GM10248 (cell line): ENCODE measurements around the gene BCDIN3D.

Source experiments
- CTCF ChIA-PET: fragments of 300-600 bp; sonication (Branson Sonifier 250); formaldehyde crosslinking; extraction: SDS; loops from one replicate; lab custom pipeline; 2021; ENCODE audit warnings: antibody characterized with exemption; lab: Yijun Ruan, JAX
- POLR2A ChIA-PET: fragments of 350-650 bp; sonication (Branson Sonifier 250); formaldehyde crosslinking; extraction: SDS; loops from one replicate; lab custom pipeline; 2020; ENCODE audit warnings: antibody characterized with exemption; lab: Yijun Ruan, JAX
- DNase-seq: peaks from one replicate; pipeline ENCODE4 v3.0.0; 2012; ENCODE audit errors: extremely low spot score
- TF ChIP-seq, protein P1 (sequence below): IDR thresholded peaks from 2 replicates; pipeline ENCODE4 v1.5.1; 2012; ENCODE audit warnings: mild to moderate bottlenecking, low read depth; ENCODE audit errors: extremely low read depth, missing control alignments, control extremely low read depth

The BCDIN3D gene

DNA sequence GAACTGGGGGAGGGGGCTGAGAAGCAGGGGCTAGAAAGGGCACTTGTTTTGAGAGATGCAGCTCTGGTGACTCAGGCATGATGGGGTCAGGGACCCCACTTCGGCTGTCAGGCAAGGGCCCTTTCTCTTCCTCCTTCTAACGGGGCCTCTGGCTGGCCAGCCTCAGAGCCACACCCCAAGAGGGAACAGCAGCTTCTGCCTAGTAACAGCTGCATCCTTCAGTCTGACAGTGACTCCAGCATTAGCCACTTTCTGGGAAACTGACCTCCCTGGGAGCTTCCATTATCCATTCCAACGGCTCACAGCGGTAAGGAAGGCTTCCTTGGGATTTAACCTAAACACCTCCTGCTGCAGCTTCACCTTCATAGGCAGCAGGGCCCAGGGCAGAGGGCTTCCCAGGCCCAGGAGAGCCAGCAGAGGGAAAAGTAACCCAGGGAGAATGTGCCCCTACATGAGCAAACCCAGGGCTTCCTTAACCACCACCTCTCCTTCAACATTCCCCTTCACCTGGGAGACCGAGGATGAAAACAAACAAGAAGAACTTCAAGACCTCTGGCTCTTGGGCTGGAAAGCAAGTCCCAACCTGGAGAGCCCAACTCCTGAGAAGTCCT, 17.4 kb downstream of the BCDIN3D start:
- POLR2A ChIA-PET: interaction anchor here (0.6 kb wide), 1 partner anchor 819 kb away, joined by 5 read pairs; no protein-coding TSS in a partner anchor
- CTCF ChIA-PET: interaction anchor here (0.9 to 5.4 kb wide), 9 partner anchors 10 to 286 kb away, joined by 3 to 55 read pairs (median 4); no protein-coding TSS in a partner anchor
- TF ChIP-seq, protein P1, sequence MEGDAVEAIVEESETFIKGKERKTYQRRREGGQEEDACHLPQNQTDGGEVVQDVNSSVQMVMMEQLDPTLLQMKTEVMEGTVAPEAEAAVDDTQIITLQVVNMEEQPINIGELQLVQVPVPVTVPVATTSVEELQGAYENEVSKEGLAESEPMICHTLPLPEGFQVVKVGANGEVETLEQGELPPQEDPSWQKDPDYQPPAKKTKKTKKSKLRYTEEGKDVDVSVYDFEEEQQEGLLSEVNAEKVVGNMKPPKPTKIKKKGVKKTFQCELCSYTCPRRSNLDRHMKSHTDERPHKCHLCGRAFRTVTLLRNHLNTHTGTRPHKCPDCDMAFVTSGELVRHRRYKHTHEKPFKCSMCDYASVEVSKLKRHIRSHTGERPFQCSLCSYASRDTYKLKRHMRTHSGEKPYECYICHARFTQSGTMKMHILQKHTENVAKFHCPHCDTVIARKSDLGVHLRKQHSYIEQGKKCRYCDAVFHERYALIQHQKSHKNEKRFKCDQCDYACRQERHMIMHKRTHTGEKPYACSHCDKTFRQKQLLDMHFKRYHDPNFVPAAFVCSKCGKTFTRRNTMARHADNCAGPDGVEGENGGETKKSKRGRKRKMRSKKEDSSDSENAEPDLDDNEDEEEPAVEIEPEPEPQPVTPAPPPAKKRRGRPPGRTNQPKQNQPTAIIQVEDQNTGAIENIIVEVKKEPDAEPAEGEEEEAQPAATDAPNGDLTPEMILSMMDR: no peak
- no peak for DNase-seq

DNA sequence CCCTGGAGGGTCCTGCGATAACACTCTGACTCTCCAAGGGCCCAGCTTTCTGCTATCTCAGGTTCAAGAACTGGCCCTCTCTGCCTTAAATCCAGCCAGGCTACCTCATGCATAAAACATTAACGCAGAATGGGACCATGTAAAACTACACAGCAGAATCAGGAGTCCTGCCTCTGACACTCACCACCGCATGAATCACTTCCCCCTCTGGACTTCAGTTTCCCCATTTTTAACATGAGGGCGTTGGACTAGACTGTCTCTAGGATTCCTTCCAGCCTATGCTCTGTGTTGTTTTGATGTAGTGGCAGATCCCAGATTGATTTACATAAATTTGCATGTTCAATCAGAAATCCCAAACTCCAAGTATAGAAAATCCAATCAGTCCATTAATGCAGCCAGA, 18.0 kb downstream of the BCDIN3D start:
- CTCF ChIA-PET: interaction anchor here (0.9 to 2.2 kb wide), 5 partner anchors 9 to 142 kb away, joined by 3 to 9 read pairs (median 4); no protein-coding TSS in a partner anchor

DNA sequence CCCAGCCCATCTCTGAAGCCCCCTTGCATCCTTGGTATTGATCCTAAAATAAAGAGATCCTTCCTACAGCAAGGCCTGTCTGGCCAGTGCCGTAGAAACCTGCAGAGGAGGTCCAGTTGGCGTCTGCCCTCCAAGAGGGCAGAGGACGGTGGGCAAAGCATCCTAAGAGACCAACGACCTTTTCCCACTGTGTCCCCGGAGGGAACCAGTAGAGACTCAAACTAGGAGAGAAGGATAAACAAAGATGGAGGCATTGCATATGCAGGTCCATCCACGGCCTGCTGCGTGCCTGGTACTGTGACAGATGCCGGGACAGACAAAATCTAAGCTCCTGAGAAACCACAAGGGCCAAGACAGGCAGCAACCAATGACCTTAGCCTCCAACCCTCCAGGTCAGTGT, 18.5 kb downstream of the BCDIN3D start:
- TF ChIP-seq, protein P1: no peak
- CTCF ChIA-PET: interaction anchor here (1.2 to 1.3 kb wide), 3 partner anchors 14 to 143 kb away, joined by 3 to 7 read pairs (median 4); no protein-coding TSS in a partner anchor
- POLR2A ChIA-PET: no interaction called here
- DNase-seq: no peak

More for the DNA sequence above, 18.0 kb downstream of the BCDIN3D start:
- DNase-seq: no peak
- POLR2A ChIA-PET: interaction anchor here (0.6 kb wide), 1 partner anchor 818 kb away, joined by 5 read pairs; no protein-coding TSS in a partner anchor
- TF ChIP-seq, protein P1: no peak

DNA sequence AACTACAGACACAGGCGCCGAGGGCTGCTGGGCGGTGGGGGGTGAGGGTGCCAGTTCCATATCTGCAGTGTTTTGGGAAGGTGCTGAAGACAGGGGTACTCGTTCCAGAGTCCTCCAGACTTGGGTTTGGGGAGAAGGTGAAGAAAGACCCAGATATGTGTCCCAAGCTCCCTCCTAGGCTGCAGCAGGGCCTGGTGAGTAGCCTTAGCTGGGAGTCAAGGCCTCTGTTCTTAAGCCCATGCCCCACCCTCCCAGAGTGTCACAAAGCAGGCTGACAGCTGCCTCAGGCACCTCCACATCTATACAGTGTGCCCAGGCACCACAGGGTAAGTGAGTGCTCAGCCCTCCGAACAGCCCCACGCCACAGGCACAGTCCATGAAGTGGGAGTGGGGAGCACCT, 19.0 kb downstream of the BCDIN3D start:
- POLR2A ChIA-PET: no interaction called here
- no peak for DNase-seq
- TF ChIP-seq, protein P1: no peak
- CTCF ChIA-PET: interaction anchor here (1.2 to 1.4 kb wide), 3 partner anchors 13 to 143 kb away, joined by 3 to 7 read pairs (median 3); no protein-coding TSS in a partner anchor

DNA sequence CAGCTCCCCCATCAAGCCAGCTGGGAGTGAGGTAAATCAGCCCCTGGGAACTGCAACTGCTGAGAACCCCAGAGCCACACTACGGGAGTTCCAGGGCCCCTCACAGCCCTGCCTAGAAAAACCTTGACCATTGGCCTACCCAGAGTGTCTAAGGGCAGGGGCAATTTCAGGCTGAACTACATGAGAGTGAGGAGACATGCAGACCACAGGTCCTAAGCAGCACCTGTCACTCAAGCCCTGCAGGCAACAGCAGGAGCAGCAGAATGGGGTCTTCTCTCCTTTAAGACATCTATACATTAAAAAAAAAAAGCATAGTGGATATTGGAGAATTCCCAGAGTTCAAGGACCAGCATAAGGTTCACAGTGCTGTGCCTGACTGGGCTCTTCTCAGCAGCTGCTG, 19.6 kb downstream of the BCDIN3D start:
- ChIA-PET CTCF (interaction anchor here (1.0 to 1.6 kb wide), 4 partner anchors 13 to 144 kb away, joined by 3 read pairs; no protein-coding TSS in a partner anchor), POLR2A (no interaction called here)
- TF ChIP-seq, protein P1: no peak
- DNase-seq: no peak

DNA sequence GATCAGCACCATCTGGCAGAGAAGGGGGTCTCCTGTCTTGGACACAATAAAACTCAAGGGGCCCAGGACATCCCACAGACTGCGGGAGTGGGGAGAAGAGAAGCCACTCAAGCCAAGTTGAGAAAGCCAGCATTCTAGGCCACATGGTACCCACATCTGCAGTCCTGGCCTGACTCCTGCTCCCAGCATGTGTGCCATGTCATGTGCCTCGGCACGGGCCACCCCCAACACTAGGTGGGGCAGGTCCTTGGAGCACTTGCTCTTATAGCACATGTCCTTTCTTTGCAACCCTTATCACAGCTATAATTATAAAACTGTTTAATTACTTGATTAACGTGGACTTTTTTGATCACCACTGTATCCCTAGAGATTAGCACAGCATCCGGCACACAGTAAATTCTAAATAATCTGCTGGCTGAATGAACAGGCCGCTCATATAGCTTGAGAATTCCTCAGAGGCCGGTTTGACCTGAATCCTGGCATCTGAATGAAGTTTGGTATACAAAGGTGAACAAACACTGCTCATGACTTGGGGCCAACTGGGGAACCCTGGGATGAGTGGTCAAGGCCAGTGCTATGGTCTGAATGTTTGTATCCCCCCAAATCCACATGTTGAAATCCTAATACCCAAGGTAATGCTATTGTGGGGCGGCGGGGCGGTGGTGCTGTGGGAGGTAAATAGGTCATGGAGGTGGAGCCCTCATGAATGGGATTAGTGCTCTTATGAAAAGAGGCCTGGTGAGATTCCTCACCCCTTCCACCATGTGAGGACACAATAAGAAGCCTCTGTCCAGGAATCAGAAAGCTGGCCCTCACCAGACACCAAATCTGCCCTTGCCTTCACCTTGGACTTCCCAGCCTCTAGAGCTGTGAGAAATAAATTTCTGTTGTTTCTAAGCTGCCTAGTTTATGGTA, 21.3 kb downstream of the BCDIN3D start:
- CTCF ChIA-PET: interaction anchor here (1.3 to 2.6 kb wide), 5 partner anchors 10 to 146 kb away, joined by 3 to 11 read pairs (median 4); partner anchors contain the start of gene TMBIM6
- POLR2A ChIA-PET: interaction anchor here (0.6 kb wide), 2 partner anchors 11 to 557 kb away, joined by 8 read pairs; partner anchors contain the start of gene TUBA1C
- no peak for DNase-seq
- TF ChIP-seq, protein P1: no peak
